Endodermal cell (in vitro differentiated cells): ENCODE results near the gene CCDC146. TPM values are rescaled to one million over a fixed set of nuclear protein-coding genes. Genes with fewer than 3 reads are reported as not detected.

Source experiments
- DNase-seq: peaks from one replicate; pipeline ENCODE4 v3.0.0-alpha.2; 2017
- H3K27ac ChIP-seq: 2 replicates; pipeline ENCODE4 v1.5.1; 2013; ENCODE audit warnings: mild to moderate bottlenecking, low read depth, low read length, moderate library complexity
- H3K27me3 ChIP-seq: 2 replicates; pipeline ENCODE4 v1.6.1; 2013; ENCODE audit warnings: mild to moderate bottlenecking, low read length, moderate library complexity; ENCODE audit not compliant: insufficient read depth, control insufficient read depth, poor library complexity, severe bottlenecking
- H3K36me3 ChIP-seq: 2 replicates; pipeline ENCODE4 v1.7.0; 2013; ENCODE audit warnings: mild to moderate bottlenecking, low read length, moderate library complexity; ENCODE audit not compliant: control insufficient read depth, insufficient read depth
- H3K4me1 ChIP-seq: one replicate; pipeline ENCODE4 v1.7.0; 2013; ENCODE audit warnings: low read length; ENCODE audit not compliant: control insufficient read depth, insufficient read depth
- H3K4me3 ChIP-seq: 2 replicates; pipeline ENCODE4 v1.5.1; 2013; ENCODE audit warnings: mild to moderate bottlenecking, low read length, moderate library complexity
- H3K9ac ChIP-seq: 2 replicates; pipeline ENCODE4 v1.6.1; 2013; ENCODE audit warnings: mild to moderate bottlenecking, low read length, moderate library complexity; ENCODE audit not compliant: poor library complexity, severe bottlenecking; ENCODE audit errors: extremely low read depth
- H3K9me3 ChIP-seq: 2 replicates; pipeline ENCODE4 v1.6.1; 2013; ENCODE audit warnings: mild to moderate bottlenecking, low read length, moderate library complexity; ENCODE audit not compliant: control insufficient read depth
- H3K27ac Mint-ChIP-seq: 2 replicates; pipeline ENCODE4 v1.8.0; 2020; ENCODE audit warnings: mixed read lengths
- H3K27me3 Mint-ChIP-seq: 2 replicates; pipeline ENCODE4 v1.8.0; 2021; ENCODE audit warnings: mild to moderate bottlenecking, mixed read lengths; ENCODE audit not compliant: insufficient read depth
- H3K36me3 Mint-ChIP-seq: 2 replicates; pipeline ENCODE4 v1.8.0; 2020; ENCODE audit warnings: low read depth, mixed read lengths
- H3K4me1 Mint-ChIP-seq: 2 replicates; pipeline ENCODE4 v1.8.0; 2020; ENCODE audit warnings: mixed read lengths
- H3K4me3 Mint-ChIP-seq: 2 replicates; pipeline ENCODE4 v1.8.0; 2020; ENCODE audit warnings: mild to moderate bottlenecking, moderate library complexity, mixed read lengths
- H3K9me3 Mint-ChIP-seq: 2 replicates; pipeline ENCODE4 v1.8.0; 2020; ENCODE audit warnings: mild to moderate bottlenecking, mixed read lengths
- CTCF ChIP-seq: fragments of 200-600 bp; sonication (generic); conservative IDR thresholded peaks from 2 replicates; pipeline ENCODE4 v1.5.0; 2021; ENCODE audit warnings: antibody characterized with exemption, mild to moderate bottlenecking
- WGBS, 2 experiments: methylation state at CpG; one replicate each; pipeline versions ENCODE4 v1.1.5 to v1.1.7; 2013; ENCODE audit warnings: missing lambda C conversion rate in 2 of 2, mixed read lengths in 1 of 2; ENCODE audit not compliant: insufficient coverage in 1 of 2, insufficient read length in 1 of 2; 5-methylcytosine and 5-hydroxymethylcytosine counted together
- total RNA-seq, 2 donors: library from RNA; stranded (reverse); fragmentation: NEBNext Ultra II Directional in 1 of 2; extraction: Animal tissue kit (Norgen Biotek cat#: 25700) in 1 of 2; gene quantifications; 2 replicates in 1 of 2; 3 replicates in 1 of 2; pipeline ENCODE4 v1.2.1, GENCODE V29; 2021

The CCDC146 gene
- total RNA-seq, 2 donors from 2014 or later = 2.7 to 5.2 TPM

DNA sequence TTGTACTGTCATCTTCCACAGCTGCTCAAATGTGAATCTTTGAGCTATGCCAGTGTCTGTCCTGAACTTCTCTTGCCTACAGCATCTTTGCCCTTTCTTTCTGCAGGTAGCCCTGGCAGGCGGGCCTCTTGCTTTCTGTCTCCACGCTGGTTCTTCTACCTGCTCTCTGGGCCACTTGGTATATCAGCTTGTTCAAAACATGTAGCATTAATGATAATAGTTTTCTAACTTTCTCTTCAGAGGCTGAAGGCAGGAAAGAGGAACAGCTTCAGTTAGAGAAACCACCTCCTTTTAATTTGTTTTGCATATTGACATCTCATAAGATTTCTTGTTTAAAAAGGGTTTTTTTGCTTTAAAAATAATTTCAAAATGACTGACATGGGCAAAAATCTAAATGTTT is 78.1 kb downstream of the CCDC146 start:
- 93% methylated on average over 2 of the region's 2 CpGs; no CpG with 5 or more reads in 1 of the 2 experiments for WGBS, 2 experiments

GRCh38 chr7:77202481-77202976 is 80.1 kb downstream of the CCDC146 start:
- Histone ChIP-seq H3K9ac (no peak overlapping the region), H3K9me3 (no peaks in the 10 kb centered on the region), H3K36me3 (no peaks in the 10 kb centered on the region), H3K27ac (no peak overlapping the region), H3K4me1 (no peaks in the 10 kb centered on the region), H3K27me3 (no peaks in the 10 kb centered on the region), H3K4me3 (no peak overlapping the region)
- WGBS, 2 experiments = 93 to 94% methylated on average over 4 of the region's 4 CpGs
- H3K27me3 Mint-ChIP-seq = peaks cover 2% of the 10 kb centered on the region
- no peaks in the 10 kb centered on the region for H3K36me3 Mint-ChIP-seq
- no peak overlapping the region for H3K4me3 Mint-ChIP-seq
- H3K9me3 Mint-ChIP-seq = no peaks in the 10 kb centered on the region
- peaks cover 5% of the 10 kb centered on the region for H3K4me1 Mint-ChIP-seq
- no peak for TF ChIP-seq CTCF
- no peak for DNase-seq
- H3K27ac Mint-ChIP-seq = no peak overlapping the region

More for the DNA sequence above, 78.1 kb downstream of the CCDC146 start:
- DNase-seq = no peak
- H3K9ac ChIP-seq = no peak overlapping the region
- Mint-ChIP-seq H3K4me3 (no peak overlapping the region), H3K36me3 (no peaks in the 10 kb centered on the region), H3K27ac (no peak overlapping the region), H3K4me1 (peaks cover 5% of the 10 kb centered on the region), H3K27me3 (peaks cover 2% of the 10 kb centered on the region), H3K9me3 (no peaks in the 10 kb centered on the region)
- no peaks in the 10 kb centered on the region for H3K36me3 ChIP-seq
- H3K4me1 ChIP-seq = no peaks in the 10 kb centered on the region
- H3K4me3 ChIP-seq = no peak overlapping the region
- H3K9me3 ChIP-seq = no peaks in the 10 kb centered on the region
- TF ChIP-seq CTCF = no peak
- H3K27ac ChIP-seq = no peak overlapping the region
- no peaks in the 10 kb centered on the region for H3K27me3 ChIP-seq

- Histone ChIP-seq H3K27me3 (no peaks in the 10 kb centered on the region), H3K36me3 (no peaks in the 10 kb centered on the region), H3K27ac (no peak overlapping the region), H3K4me3 (no peak overlapping the region), H3K4me1 (no peaks in the 10 kb centered on the region), H3K9ac (no peak overlapping the region), H3K9me3 (peaks cover 28% of the 10 kb centered on the region)
- DNase-seq = no peak
- Mint-ChIP-seq H3K4me1 (no peaks in the 10 kb centered on the region), H3K9me3 (peaks cover 24% of the 10 kb centered on the region), H3K36me3 (no peaks in the 10 kb centered on the region), H3K27me3 (no peaks in the 10 kb centered on the region), H3K4me3 (no peak overlapping the region), H3K27ac (no peak overlapping the region)
- TF ChIP-seq CTCF = no peak
- 95 to 96% methylated on average over 3 of the region's 3 CpGs for WGBS, 2 experiments
Observed at GRCh38 chr7:77205706-77206105, 83.3 kb downstream of the CCDC146 start.
